HepG2 (cell line): Measurements from ENCODE around the gene NIN.

Source experiments
- CEBPZ ChIP-seq: IDR thresholded peaks from 2 replicates; pipeline ENCODE4 v1.6.1; 2012; ENCODE audit warnings: low read length, improper control_type of control experiment
- CTCF ChIP-seq: sonication (generic); formaldehyde crosslinking; IDR thresholded peaks from 2 replicates; pipeline ENCODE4 v1.5.0; 2020; ENCODE audit warnings: mild to moderate bottlenecking, missing genetic modification reagents, moderate library complexity
- EP300 ChIP-seq, 3 experiments: sonication (generic) in 1 of 3; formaldehyde crosslinking in 1 of 3; IDR thresholded peaks; 2 replicates each; pipeline versions ENCODE4 v1.5.1 to v1.6.1; 2011 to 2020; ENCODE audit warnings: low read depth in 2 of 3, low read length in 2 of 3, borderline replicate concordance in 1 of 3, improper control_type of control experiment in 1 of 3, mild to moderate bottlenecking in 1 of 3, missing genetic modification reagents in 1 of 3, moderate library complexity in 1 of 3
- KLF11 ChIP-seq: IDR thresholded peaks from 2 replicates; pipeline ENCODE4 v1.6.1; 2016; ENCODE audit warnings: missing compliant biosample characterization
- KLF13 ChIP-seq: sonication (generic); formaldehyde crosslinking; IDR thresholded peaks from 2 replicates; pipeline ENCODE4 v1.4.0; 2020; ENCODE audit warnings: mild to moderate bottlenecking, missing genetic modification reagents
- MAX ChIP-seq: IDR thresholded peaks from 2 replicates; pipeline ENCODE4 v1.6.1; 2012; ENCODE audit warnings: inconsistent platforms
- NFE2 ChIP-seq: sonication (generic); formaldehyde crosslinking; IDR thresholded peaks from 2 replicates; pipeline ENCODE4 v1.4.0; 2020; ENCODE audit warnings: missing genetic modification reagents
- SOX5 ChIP-seq: IDR thresholded peaks from 2 replicates; pipeline ENCODE4 v1.6.1; 2016; ENCODE audit warnings: borderline replicate concordance
- UBTF ChIP-seq: sonication (generic); formaldehyde crosslinking; IDR thresholded peaks from 2 replicates; pipeline ENCODE4 v1.4.0; 2020; ENCODE audit warnings: mild to moderate bottlenecking, missing genetic modification reagents
- ZFP36 ChIP-seq: fragments of 150-350 bp; IDR thresholded peaks from 2 replicates; pipeline ENCODE4 v1.6.1; 2018; ENCODE audit warnings: borderline replicate concordance, low read length, low read depth; ENCODE audit not compliant: partially characterized antibody
- ZNF24 ChIP-seq: fragments of 450-650 bp; IDR thresholded peaks from 2 replicates; pipeline ENCODE4 v1.6.1; 2017; ENCODE audit warnings: antibody characterized with exemption, mild to moderate bottlenecking
- ZNF446 ChIP-seq: sonication (generic); formaldehyde crosslinking; IDR thresholded peaks from 2 replicates; pipeline ENCODE4 v1.5.0; 2020; ENCODE audit warnings: mild to moderate bottlenecking, missing genetic modification reagents
- ZNF629 ChIP-seq: sonication (generic); formaldehyde crosslinking; conservative IDR thresholded peaks from 2 replicates; pipeline ENCODE4 v1.5.0; 2020; ENCODE audit warnings: missing genetic modification reagents
- ZSCAN30 ChIP-seq: sonication (generic); formaldehyde crosslinking; IDR thresholded peaks from 2 replicates; pipeline ENCODE4 v1.5.0; 2020; ENCODE audit warnings: mild to moderate bottlenecking, missing genetic modification reagents

GRCh38 chr14:50670866-50671256 lies 160.1 kb downstream of the NIN start:
- TF ChIP-seq ZNF629 (CRISPR knock-in tag): no peak
- TF ChIP-seq CEBPZ: no peak
- TF ChIP-seq SOX5 (CRISPR knock-in tag): no peak
- no peak for TF ChIP-seq UBTF (CRISPR knock-in tag)
- no peak for TF ChIP-seq ZNF446
- TF ChIP-seq ZNF24: no peak
- TF ChIP-seq KLF13 (CRISPR knock-in tag): no peak
- TF ChIP-seq ZFP36: no peak
- no peak for TF ChIP-seq KLF11 (CRISPR knock-in tag)
- no peak for TF ChIP-seq MAX
- no peak for TF ChIP-seq EP300 (IDR thresholded peaks at IDR 0.05; ENCODE audit: low read depth in 2 of 2, low read length in 2 of 2)
- TF ChIP-seq EP300 (CRISPR knock-in tag; IDR thresholded peaks at IDR 0.05; ENCODE audit: borderline replicate concordance): no peak
- no peak for TF ChIP-seq ZSCAN30
- no peak for TF ChIP-seq NFE2 (CRISPR knock-in tag)
- TF ChIP-seq CTCF: no peak
